SJSA1 (cell line): ENCODE data around the gene VWF. TPM values are rescaled to one million over a fixed set of nuclear protein-coding genes. Genes with fewer than 3 reads are reported as not detected.

Source experiments
- DNase-seq, 2 experiments: peaks; one replicate each; pipeline ENCODE4 v3.0.0-alpha.2; 2015 to 2020; ENCODE audit warnings: low spot score in 2 of 2, low read depth in 1 of 2
- H3K27ac ChIP-seq: fragments of 250-450 bp; sonication (Bioruptor Pico); 2 replicates; pipeline ENCODE4 v1.5.1; 2020; ENCODE audit warnings: mild to moderate bottlenecking, moderate library complexity
- H3K27me3 ChIP-seq: fragments of 250-450 bp; sonication (Bioruptor Pico); replicated peaks from 2 replicates; pipeline ENCODE4 v1.5.1; 2020; ENCODE audit warnings: mild to moderate bottlenecking, moderate library complexity
- H3K36me3 ChIP-seq: fragments of 250-450 bp; sonication (Bioruptor Pico); 2 replicates; pipeline ENCODE4 v1.5.1; 2020; ENCODE audit warnings: mild to moderate bottlenecking
- H3K4me1 ChIP-seq: fragments of 250-450 bp; sonication (Bioruptor Pico); replicated peaks from 2 replicates; pipeline ENCODE4 v1.6.1; 2021; ENCODE audit warnings: mild to moderate bottlenecking
- H3K4me3 ChIP-seq: fragments of 250-450 bp; sonication (Bioruptor Pico); 2 replicates; pipeline ENCODE4 v1.5.1; 2020; ENCODE audit warnings: mild to moderate bottlenecking
- H3K9me3 ChIP-seq: fragments of 250-450 bp; sonication (Bioruptor Pico); replicated peaks from 2 replicates; pipeline ENCODE4 v1.5.1; 2020; ENCODE audit warnings: mild to moderate bottlenecking
- total RNA-seq: library from RNA; depleted of rRNA; stranded (reverse); fragments of >200 nt; shearing (Covaris generic); gene quantifications from 2 replicates; pipeline ENCODE4 v1.2.3, GENCODE V29; 2014

The VWF gene
- total RNA-seq, 1 experiment from 2014 or later, result 0.50 TPM

- H3K27me3 ChIP-seq, result no peaks in the 10 kb centered on the region
- no peaks in the 10 kb centered on the region for H3K36me3 ChIP-seq
- H3K4me1 ChIP-seq, result peaks cover 21% of the 10 kb centered on the region
- DNase-seq, result no peak
- H3K27ac ChIP-seq, result no peak overlapping the region
- H3K4me3 ChIP-seq, result no peak overlapping the region
- H3K9me3 ChIP-seq, result no peaks in the 10 kb centered on the region
Measured at GRCh38 chr12:6061660-6062059, 62.8 kb downstream of the VWF start.

DNA sequence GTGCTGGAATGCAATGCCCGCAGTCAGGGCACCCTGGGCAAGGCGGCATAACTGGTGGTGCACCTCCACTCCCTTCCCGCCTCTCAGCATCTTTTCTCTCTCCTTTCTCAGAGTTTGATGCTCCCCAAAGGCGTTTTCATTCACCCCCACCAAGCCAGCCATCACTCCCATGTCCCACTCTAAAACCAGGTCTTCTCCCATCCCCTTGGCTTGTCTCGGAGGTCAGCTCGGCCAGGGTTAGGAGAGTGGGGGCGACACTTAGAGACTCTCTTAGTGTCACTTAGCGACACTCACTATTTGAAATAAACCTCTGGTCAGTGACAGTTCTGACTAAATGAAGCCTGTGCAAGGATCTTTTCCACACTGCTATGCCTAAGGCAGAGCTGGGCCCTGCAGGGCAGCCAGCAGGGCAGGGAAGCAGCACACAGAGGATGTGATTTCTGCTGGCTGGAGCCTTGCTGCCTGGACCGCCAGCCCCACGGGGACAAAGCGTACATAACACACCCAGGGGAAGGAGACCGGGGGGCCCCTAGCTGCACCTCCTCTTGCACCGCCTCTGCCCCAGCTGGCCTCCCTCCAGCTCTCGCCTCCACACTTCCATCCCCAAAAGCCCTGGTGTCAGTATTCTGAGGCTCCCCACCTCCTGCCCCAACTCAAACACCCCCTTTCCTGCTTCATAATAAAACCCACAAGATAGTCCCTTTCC, 64.5 kb downstream of the VWF start:
- Histone ChIP-seq H3K27me3 (no peaks in the 10 kb centered on the region), H3K9me3 (no peaks in the 10 kb centered on the region), H3K4me3 (no peak overlapping the region), H3K36me3 (no peaks in the 10 kb centered on the region), H3K27ac (no peak overlapping the region), H3K4me1 (peaks cover 14% of the 10 kb centered on the region)
- no peak for DNase-seq

- Histone ChIP-seq H3K4me3 (no peak overlapping the region), H3K27me3 (no peaks in the 10 kb centered on the region), H3K4me1 (peaks cover 14% of the 10 kb centered on the region), H3K27ac (no peak overlapping the region), H3K36me3 (no peaks in the 10 kb centered on the region), H3K9me3 (no peaks in the 10 kb centered on the region)
- DNase-seq, result no peak
Measured at GRCh38 chr12:6059221-6059620, 65.2 kb downstream of the VWF start.

GRCh38 chr12:6058481-6059161, 65.8 kb downstream of the VWF start:
- Histone ChIP-seq H3K36me3 (no peaks in the 10 kb centered on the region), H3K27me3 (no peaks in the 10 kb centered on the region), H3K9me3 (no peaks in the 10 kb centered on the region), H3K4me3 (no peak overlapping the region), H3K4me1 (peaks cover 18% of the 10 kb centered on the region), H3K27ac (no peak overlapping the region)
- DNase-seq, result no peak

DNA sequence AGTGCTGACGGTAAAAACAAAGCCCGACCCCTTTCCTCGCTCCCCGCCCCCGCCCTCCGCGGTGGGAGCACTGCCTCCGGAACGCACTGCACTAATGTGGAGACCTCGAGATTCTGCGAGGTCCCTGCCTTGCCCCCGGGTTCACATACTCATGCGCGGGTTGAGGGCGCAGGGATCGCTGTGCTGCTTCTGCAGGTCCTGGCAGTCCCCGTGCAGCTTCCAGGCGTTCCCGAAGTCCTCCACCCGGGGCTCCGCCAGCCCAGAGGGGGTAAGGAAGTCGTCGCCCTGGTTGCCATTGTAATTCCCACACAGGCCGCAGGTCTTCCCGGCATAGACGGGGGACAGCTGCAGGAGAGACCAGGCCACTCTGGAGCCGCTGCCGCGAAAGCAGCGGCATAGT, 66.8 kb downstream of the VWF start:
- peaks cover 17% of the 10 kb centered on the region for H3K4me1 ChIP-seq
- no peak overlapping the region for H3K4me3 ChIP-seq
- H3K27ac ChIP-seq, result no peak overlapping the region
- no peaks in the 10 kb centered on the region for H3K9me3 ChIP-seq
- no peak for DNase-seq
- no peaks in the 10 kb centered on the region for H3K36me3 ChIP-seq
- H3K27me3 ChIP-seq, result no peaks in the 10 kb centered on the region

DNA sequence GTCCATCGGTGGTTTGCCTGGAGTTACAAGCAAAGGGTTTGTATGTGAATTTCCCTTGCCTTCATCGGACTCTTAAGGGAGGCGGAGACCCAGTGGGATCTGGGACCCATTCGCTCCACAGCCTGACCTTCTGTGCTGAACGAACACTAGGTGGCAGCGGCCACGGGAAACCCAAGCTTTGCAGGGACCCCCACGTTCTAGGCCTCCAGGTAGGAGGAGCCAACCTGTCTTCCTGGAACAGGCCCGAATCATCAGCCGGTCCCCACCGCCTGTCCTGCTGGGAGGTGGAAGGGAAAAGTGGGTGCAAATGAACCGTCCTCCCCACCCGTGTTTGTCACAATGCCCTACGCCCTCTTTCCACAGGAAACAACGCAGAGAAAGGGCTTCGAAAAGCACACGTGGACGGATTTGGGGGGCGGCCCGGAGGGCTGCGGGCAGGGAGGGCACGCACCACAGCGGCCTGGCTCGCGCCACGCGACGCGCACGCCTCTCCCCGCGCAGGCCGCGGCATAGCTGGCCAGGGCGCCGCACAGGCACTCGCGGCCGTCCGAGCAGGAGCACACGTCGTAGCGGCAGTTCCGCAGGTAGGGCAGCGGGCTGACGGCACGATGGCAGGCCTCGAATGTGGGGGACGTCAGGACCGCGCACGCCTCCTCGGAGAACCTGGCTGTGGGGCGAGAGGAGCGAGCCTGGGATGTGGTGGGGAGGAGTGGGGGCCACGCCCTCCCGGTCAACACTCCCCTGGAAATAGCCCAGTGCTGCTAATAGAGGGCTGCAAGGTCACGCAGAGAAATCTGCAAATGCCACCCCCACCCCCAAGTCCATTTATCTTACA, 67.8 kb downstream of the VWF start:
- no peaks in the 10 kb centered on the region for H3K36me3 ChIP-seq
- no peaks in the 10 kb centered on the region for H3K27me3 ChIP-seq
- H3K4me1 ChIP-seq, result peaks cover 11% of the 10 kb centered on the region
- no peak overlapping the region for H3K4me3 ChIP-seq
- no peaks in the 10 kb centered on the region for H3K9me3 ChIP-seq
- H3K27ac ChIP-seq, result no peak overlapping the region
- DNase-seq, result no peak

DNA sequence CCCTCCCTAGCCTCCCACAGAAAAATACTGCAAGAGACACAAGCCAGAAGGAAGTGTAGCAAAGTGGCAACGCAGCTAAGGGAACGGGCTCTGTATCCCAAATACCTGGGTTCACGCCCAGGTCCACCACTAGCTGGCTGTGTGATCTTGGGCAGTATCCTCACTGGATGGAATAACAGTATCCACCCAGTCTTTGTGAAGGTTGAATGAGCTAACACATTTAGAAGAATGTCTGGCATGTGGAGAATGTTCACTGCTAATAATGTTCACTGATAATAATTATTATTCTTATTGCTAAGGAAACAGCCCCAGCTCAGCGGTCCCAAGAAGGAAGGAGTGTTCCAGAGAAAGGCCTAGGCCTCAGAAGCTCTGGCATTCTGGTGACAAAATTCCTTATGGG, 70.9 kb downstream of the VWF start:
- peaks cover 11% of the 10 kb centered on the region for H3K4me1 ChIP-seq
- DNase-seq, result no peak
- no peaks in the 10 kb centered on the region for H3K36me3 ChIP-seq
- H3K9me3 ChIP-seq, result no peaks in the 10 kb centered on the region
- no peaks in the 10 kb centered on the region for H3K27me3 ChIP-seq
- H3K27ac ChIP-seq, result 0 out of 2 replicates have a peak overlapping the region, but pooled peaks have one; percentile 1
- H3K4me3 ChIP-seq, result no peak overlapping the region

DNA sequence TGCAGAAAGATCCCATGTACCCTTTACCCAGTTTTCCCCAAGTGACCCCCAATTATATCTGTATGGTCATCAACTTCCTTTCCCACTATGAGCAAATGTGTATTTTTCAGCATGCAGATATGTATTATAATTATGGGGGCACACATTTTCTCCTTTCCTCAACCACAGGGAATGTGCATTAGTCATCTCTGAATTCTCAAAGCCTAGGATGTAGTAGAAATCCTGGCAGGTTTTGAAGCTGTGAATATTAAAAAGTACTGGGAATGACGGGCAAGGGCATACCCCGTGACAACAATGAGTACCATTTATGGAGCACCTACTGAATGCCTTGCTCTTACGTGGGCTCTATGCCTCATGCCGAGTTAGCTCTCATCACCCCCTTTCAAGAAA, 71.5 kb downstream of the VWF start:
- Histone ChIP-seq H3K4me3 (no peak overlapping the region), H3K9me3 (no peaks in the 10 kb centered on the region), H3K27me3 (no peaks in the 10 kb centered on the region), H3K36me3 (no peaks in the 10 kb centered on the region), H3K27ac (0 out of 2 replicates have a peak overlapping the region, but pooled peaks have one; percentile 1), H3K4me1 (peaks cover 11% of the 10 kb centered on the region)
- DNase-seq, result no peak

DNA sequence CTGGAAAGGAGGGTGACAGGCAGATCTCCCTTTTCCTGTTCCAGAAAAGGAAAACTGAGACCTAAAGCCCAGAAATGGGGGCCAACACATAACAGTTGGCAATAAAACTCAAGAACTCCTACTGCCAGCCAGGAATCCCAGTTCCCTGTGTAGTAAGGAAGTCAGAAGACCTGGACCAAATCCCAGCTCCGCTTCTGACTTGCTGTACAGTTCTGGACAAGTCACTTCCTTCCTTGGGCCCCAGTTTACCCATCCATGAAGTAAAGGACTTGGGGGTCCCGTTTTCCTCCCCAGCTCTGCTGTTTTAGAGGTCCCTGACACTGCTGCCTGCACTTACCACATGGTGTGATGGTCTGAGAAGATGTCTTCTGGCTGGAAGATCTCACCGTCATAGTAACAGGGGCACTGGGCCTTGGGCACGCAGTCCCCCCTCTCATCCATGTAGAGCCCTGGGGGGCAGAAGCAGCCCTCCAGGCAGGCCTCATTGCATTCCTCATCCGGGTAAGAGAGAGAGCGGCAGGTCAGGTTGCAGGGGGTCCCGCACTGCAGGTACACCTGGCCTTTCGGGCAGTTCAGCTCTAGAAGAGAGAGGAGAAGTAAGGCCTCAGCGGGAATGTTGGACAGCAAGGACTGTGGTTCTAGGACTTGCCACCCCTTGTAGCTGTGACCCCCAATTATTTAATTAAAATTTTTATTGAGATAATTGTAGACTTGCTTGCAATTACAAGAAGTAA, 72.1 kb downstream of the VWF start:
- no peaks in the 10 kb centered on the region for H3K9me3 ChIP-seq
- peaks cover 11% of the 10 kb centered on the region for H3K4me1 ChIP-seq
- H3K36me3 ChIP-seq, result no peaks in the 10 kb centered on the region
- H3K27ac ChIP-seq, result no peak overlapping the region
- no peaks in the 10 kb centered on the region for H3K27me3 ChIP-seq
- DNase-seq, result no peak
- no peak overlapping the region for H3K4me3 ChIP-seq

GRCh38 chr12:6049992-6050391, 74.5 kb downstream of the VWF start:
- Histone ChIP-seq H3K4me3 (no peak overlapping the region), H3K27me3 (no peaks in the 10 kb centered on the region), H3K27ac (no peak overlapping the region), H3K36me3 (no peaks in the 10 kb centered on the region), H3K4me1 (peaks cover 11% of the 10 kb centered on the region), H3K9me3 (no peaks in the 10 kb centered on the region)
- no peak for DNase-seq

DNA sequence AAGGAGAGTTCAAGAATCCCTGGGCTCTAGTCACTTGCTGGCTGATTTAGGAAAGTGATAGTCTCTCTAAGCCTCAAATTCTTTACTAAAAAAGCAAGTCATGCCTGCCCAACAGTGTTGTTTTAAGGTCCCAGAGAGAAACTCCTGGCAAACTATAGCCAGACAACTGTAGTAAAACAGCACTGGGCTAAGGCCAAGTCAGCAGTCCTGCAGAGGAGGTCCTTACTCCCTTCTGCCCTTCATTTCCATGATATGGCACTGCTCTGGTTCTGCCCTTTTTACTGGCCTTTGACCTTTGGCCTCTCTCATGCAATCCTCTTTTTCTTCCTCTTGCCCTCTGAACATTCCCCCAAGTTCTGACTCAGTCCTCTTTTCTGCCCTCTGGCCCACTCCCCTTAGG, 74.9 kb downstream of the VWF start:
- no peaks in the 10 kb centered on the region for H3K27me3 ChIP-seq
- DNase-seq, result no peak
- no peak overlapping the region for H3K27ac ChIP-seq
- H3K9me3 ChIP-seq, result no peaks in the 10 kb centered on the region
- H3K4me1 ChIP-seq, result peaks cover 11% of the 10 kb centered on the region
- H3K4me3 ChIP-seq, result no peak overlapping the region
- no peaks in the 10 kb centered on the region for H3K36me3 ChIP-seq

DNA sequence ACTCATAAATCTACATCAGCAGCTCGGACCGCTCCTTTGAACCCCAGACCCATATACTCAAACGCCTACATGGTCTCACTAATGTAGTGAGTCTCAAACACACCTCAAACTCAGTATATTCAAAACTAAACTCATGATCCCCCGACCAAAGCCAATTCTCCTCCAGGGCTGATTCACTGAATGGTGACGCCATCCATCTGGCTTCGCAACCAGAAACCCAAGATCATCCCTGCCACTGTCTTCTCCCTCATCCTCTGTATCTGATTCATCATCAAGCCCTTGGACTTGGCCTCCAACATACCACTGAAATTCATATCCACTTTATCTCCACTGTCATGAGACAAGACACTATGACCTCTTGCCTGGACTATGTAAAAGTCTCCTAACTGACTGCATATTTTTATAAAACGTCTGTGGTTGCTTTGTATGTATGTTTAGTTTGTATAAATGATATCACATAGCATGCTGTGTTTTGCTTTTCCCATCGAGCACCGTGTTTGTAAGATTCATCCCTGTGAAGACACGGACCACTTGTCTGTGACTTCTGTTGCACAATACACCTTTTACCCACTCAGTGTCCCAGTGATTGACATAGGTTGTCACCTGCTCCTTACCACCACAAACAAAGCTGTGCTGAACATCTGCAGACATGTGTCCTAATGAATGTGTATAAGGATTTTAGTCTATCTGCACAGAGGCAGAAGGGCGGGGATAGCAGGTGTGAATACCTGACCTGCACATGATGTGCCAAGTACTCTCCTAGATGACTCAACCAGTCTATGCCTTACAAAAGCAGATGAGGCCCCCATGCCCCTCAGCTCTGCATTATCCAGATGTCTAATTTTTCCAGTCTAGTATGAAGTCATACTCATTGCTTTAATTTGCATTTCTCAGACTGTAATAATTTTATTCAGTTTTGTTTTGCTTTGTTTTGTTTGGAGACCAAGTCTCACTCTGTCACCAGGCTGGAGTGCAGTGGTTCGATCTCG, 76.9 kb downstream of the VWF start:
- H3K27me3 ChIP-seq, result no peaks in the 10 kb centered on the region
- no peak for DNase-seq
- H3K27ac ChIP-seq, result no peak overlapping the region
- H3K36me3 ChIP-seq, result no peaks in the 10 kb centered on the region
- no peak overlapping the region for H3K4me3 ChIP-seq
- H3K4me1 ChIP-seq, result peaks cover 5% of the 10 kb centered on the region
- no peaks in the 10 kb centered on the region for H3K9me3 ChIP-seq
